Measurements from ENCODE around the gene SLC26A8.

DNA sequence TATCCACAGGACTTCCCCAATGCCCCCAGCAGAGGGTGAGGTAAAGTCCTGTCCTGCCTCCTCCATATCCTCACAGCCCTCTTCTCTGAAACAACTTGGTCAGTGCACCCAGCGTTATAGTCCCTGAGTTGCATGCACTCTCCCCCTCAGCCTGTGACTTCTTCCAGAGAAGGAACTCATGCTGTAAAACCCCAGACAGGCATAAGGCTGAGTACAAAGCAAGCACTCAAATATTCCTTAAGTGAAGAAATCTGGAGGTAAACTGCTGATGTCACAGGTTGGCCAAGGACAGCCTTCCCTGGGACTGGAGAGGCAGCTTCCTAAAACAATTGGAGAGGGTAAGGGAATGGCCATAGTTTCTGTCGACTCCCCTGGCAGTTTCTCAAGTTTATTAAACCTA, 90.6 kb downstream of the SLC26A8 start:
- TF ChIP-seq CTCF (IDR thresholded peaks at IDR 0.05; ENCODE audit: insufficient read depth, low read length, poor library complexity, severe bottlenecking): no peak
- no peak for TF ChIP-seq EZH2phosphoT487 (conservative IDR thresholded peaks at IDR 0.05; ENCODE audit: low read length)
